Trophoblast cell (in vitro differentiated cells and primary cell): Measurements from ENCODE around the gene IQUB.
"Not testable (repeated sequence)": the region's sequence is repeated elsewhere in the genome, so short reads cannot be mapped to it uniquely, and the experiment has no call there.

Experiments used
- DNase-seq, 2 donors: peaks; one replicate each; pipeline ENCODE4 v3.0.0-alpha.2; 2016
- H2AFZ ChIP-seq: 2 replicates; pipeline ENCODE4 v1.6.1; 2013; ENCODE audit warnings: low read length, moderate library complexity, mild to moderate bottlenecking; ENCODE audit not compliant: insufficient read depth, poor library complexity
- H2AK5ac ChIP-seq: 2 replicates; pipeline ENCODE4 v1.6.1; 2013; ENCODE audit warnings: mild to moderate bottlenecking, low read length
- H2BK120ac ChIP-seq: 2 replicates; pipeline ENCODE4 v1.6.1; 2013; ENCODE audit warnings: low read length, mild to moderate bottlenecking, moderate library complexity; ENCODE audit not compliant: insufficient read depth, poor library complexity
- H2BK12ac ChIP-seq: 2 replicates; pipeline ENCODE4 v1.6.1; 2013; ENCODE audit warnings: mild to moderate bottlenecking, low read length, moderate library complexity
- H2BK5ac ChIP-seq: 2 replicates; pipeline ENCODE4 v1.6.1; 2013; ENCODE audit warnings: low read length, low read depth, moderate library complexity, mild to moderate bottlenecking; ENCODE audit not compliant: poor library complexity
- H3K14ac ChIP-seq: 2 replicates; pipeline ENCODE4 v1.6.1; 2013; ENCODE audit warnings: mild to moderate bottlenecking, low read length
- H3K18ac ChIP-seq: 2 replicates; pipeline ENCODE4 v1.6.1; 2013; ENCODE audit warnings: mild to moderate bottlenecking, low read length
- H3K23ac ChIP-seq: 2 replicates; pipeline ENCODE4 v1.6.1; 2013; ENCODE audit warnings: low read length
- H3K27ac ChIP-seq: 2 replicates; pipeline ENCODE4 v1.5.1; 2013; ENCODE audit warnings: low read depth, mild to moderate bottlenecking, inconsistent platforms, low read length, moderate library complexity
- H3K27me3 ChIP-seq: 2 replicates; pipeline ENCODE4 v1.6.1; 2013; ENCODE audit warnings: inconsistent platforms, mild to moderate bottlenecking, low read length, moderate library complexity; ENCODE audit not compliant: insufficient read depth
- H3K36me3 ChIP-seq, 2 experiments: 1 replicate in 1 of 2; 2 replicates in 1 of 2; pipeline ENCODE4 v1.6.1; 2013; ENCODE audit warnings: low read length in 2 of 2, mild to moderate bottlenecking in 2 of 2, moderate library complexity in 1 of 2; ENCODE audit not compliant: insufficient read depth in 2 of 2, control insufficient read depth in 1 of 2
- H3K4ac ChIP-seq: 2 replicates; pipeline ENCODE4 v1.6.1; 2013; ENCODE audit warnings: low read depth, mild to moderate bottlenecking, low read length, moderate library complexity
- H3K4me1 ChIP-seq, 2 experiments: 1 replicate in 1 of 2; 2 replicates in 1 of 2; pipeline ENCODE4 v1.6.1; 2013; ENCODE audit warnings: low read length in 2 of 2, mild to moderate bottlenecking in 2 of 2, moderate library complexity in 1 of 2; ENCODE audit not compliant: insufficient read depth in 2 of 2, control insufficient read depth in 1 of 2
- H3K4me2 ChIP-seq: 2 replicates; pipeline ENCODE4 v1.6.1; 2013; ENCODE audit warnings: inconsistent platforms, mild to moderate bottlenecking, low read length, moderate library complexity
- H3K4me3 ChIP-seq: 2 replicates; pipeline ENCODE4 v1.5.1; 2013; ENCODE audit warnings: mild to moderate bottlenecking, low read depth, low read length, inconsistent platforms
- H3K79me1 ChIP-seq: one replicate; pipeline ENCODE4 v1.6.1; 2013; ENCODE audit warnings: low read length
- H3K79me2 ChIP-seq: 2 replicates; pipeline ENCODE4 v1.6.1; 2013; ENCODE audit warnings: low read length, mild to moderate bottlenecking; ENCODE audit not compliant: control insufficient read depth, insufficient read depth, poor library complexity
- H3K9ac ChIP-seq: 2 replicates; pipeline ENCODE4 v1.6.1; 2013; ENCODE audit warnings: mild to moderate bottlenecking, low read length
- H3K9me3 ChIP-seq: 2 replicates; pipeline ENCODE4 v1.6.1; 2013; ENCODE audit warnings: low read depth, mild to moderate bottlenecking, control low read depth, inconsistent platforms, low read length; ENCODE audit not compliant: insufficient read depth
- H4K12ac ChIP-seq: 2 replicates; pipeline ENCODE4 v1.6.1; 2013; ENCODE audit warnings: low read depth, mild to moderate bottlenecking, low read length, moderate library complexity
- H4K8ac ChIP-seq: 2 replicates; pipeline ENCODE4 v1.6.1; 2013; ENCODE audit warnings: low read depth, mild to moderate bottlenecking, low read length, moderate library complexity
- H4K91ac ChIP-seq: one replicate; pipeline ENCODE4 v1.6.1; 2013; ENCODE audit warnings: low read depth, mild to moderate bottlenecking, low read length, moderate library complexity
- WGBS: extraction: QIAGEN DNeasy Blood & Tissue Kit; methylation state at CpG from one replicate; pipeline ENCODE4 v1.1.7; 2013; ENCODE audit warnings: missing lambda C conversion rate; ENCODE audit not compliant: insufficient read length, insufficient coverage; ENCODE audit errors: extremely low coverage; 5-methylcytosine and 5-hydroxymethylcytosine counted together

IQUB gene

DNA sequence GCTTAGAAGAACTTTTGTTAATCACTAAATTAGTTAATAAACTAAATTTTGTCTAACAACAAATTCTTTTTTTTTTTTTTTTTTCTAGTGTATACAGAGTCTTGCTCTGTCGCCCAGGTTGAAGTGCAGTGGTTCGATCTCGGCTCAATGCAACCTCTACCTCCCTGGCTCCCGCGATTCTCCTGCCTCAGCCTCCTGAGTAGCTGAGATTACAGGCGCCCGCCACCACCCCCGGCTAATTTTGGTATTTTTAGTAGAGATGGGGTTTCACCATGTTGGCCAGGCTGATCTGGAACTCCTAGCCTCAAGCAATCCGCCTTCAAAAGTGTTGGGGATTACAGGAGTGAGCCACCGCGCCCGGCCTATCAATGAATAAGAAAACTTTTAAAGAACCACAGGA, 1.1 kb upstream of the IQUB start:
- H2BK12ac ChIP-seq = no peak overlapping the region
- DNase-seq = no peak

DNA sequence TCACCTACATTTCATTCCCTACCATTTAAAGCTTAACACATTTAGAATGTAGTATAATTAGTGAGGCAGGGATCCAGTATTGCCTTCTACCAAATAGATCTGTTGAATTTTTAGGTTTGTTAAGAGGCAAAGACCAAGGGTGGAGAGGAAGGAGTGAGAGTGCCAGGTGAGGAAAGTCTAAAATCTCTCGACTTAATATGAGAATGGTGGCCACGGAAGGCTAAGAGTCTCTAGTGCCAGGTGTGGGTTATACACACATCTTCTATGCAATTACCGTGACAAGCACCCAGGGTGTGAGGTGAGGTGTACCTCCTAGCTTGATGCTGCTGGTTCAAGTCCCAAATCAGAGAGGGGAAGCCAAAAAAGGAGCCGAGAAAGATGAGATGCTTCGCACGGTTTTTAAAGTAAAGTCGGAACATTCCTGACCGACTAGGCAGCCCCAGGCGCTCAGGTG, 439 bp downstream of the IQUB start:
- H2AFZ ChIP-seq = peak overlapping the region; percentile 84

More for the DNA sequence above, 1.1 kb upstream of the IQUB start:
- Histone ChIP-seq H4K12ac (no peak overlapping the region), H2BK120ac (no peak overlapping the region), H3K18ac (no peak overlapping the region), H2AFZ (no peak overlapping the region), H4K8ac (no peak overlapping the region), H3K9ac (no peak overlapping the region), H3K79me1 (peaks cover 2% of the 10 kb centered on the region), H3K9me3 (no peaks in the 10 kb centered on the region), H3K4me1 (peaks cover 0 to 2% of the 10 kb centered on the region in 2 experiments), H3K36me3 (no peaks in the 10 kb centered on the region), H3K4me2 (no peak overlapping the region), H2BK5ac (no peak overlapping the region), H3K23ac (no peak overlapping the region), H3K27ac (no peak overlapping the region), H3K4ac (no peak overlapping the region), H3K79me2 (no peaks in the 10 kb centered on the region), H3K4me3 (no peak overlapping the region), H4K91ac (no peak overlapping the region), H3K14ac (no peak overlapping the region), H2AK5ac (no peak overlapping the region), H3K27me3 (no peaks in the 10 kb centered on the region)
- WGBS = no CpG with 5 or more reads among the region's 12 CpGs

DNA sequence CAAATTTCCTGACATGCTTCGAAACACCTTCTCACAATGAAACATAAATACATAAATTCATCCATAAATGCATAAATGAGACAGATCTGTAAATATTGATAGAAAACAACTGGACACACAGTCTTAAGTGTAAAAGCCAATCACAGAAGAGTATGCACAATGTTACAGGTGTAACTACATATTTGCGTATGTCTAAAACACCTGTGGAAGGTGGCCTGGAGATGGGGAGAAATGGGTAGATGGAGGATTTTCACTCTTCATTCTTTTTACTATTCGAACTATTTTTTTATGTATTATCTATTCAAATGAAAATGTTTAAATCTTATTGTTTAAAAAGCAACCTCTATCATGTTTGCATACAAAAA, 860 bp downstream of the IQUB start:
- H3K79me2 ChIP-seq = no peaks in the 10 kb centered on the region
- H2BK120ac ChIP-seq = no peak overlapping the region
- no peak overlapping the region for H3K4me3 ChIP-seq
- H3K79me1 ChIP-seq = peaks cover 2% of the 10 kb centered on the region
- no peak for DNase-seq
- H3K27me3 ChIP-seq = no peaks in the 10 kb centered on the region
- H3K18ac ChIP-seq = no peak overlapping the region
- H3K36me3 ChIP-seq = no peaks in the 10 kb centered on the region
- H2AK5ac ChIP-seq = no peak overlapping the region
- peaks cover 0 to 2% of the 10 kb centered on the region in 2 experiments for H3K4me1 ChIP-seq
- H4K91ac ChIP-seq = no peak overlapping the region
- H2BK12ac ChIP-seq = no peak overlapping the region
- H3K14ac ChIP-seq = no peak overlapping the region
- no CpG with 5 or more reads among the region's 3 CpGs for WGBS
- H3K4ac ChIP-seq = no peak overlapping the region
- no peak overlapping the region for H4K8ac ChIP-seq
- H3K23ac ChIP-seq = no peak overlapping the region
- no peak overlapping the region for H3K4me2 ChIP-seq
- no peak overlapping the region for H4K12ac ChIP-seq
- H3K9me3 ChIP-seq = no peaks in the 10 kb centered on the region
- H3K27ac ChIP-seq = no peak overlapping the region
- no peak overlapping the region for H2BK5ac ChIP-seq
- no peak overlapping the region for H2AFZ ChIP-seq
- H3K9ac ChIP-seq = no peak overlapping the region

More for the DNA sequence above, 439 bp downstream of the IQUB start:
- no peak overlapping the region for H4K12ac ChIP-seq
- H3K27ac ChIP-seq = no peak overlapping the region
- peak overlapping the region; percentile 99 for H3K4me2 ChIP-seq
- H3K27me3 ChIP-seq = no peaks in the 10 kb centered on the region
- no peak overlapping the region for H2BK5ac ChIP-seq
- no peaks in the 10 kb centered on the region for H3K79me2 ChIP-seq
- peaks cover 2% of the 10 kb centered on the region for H3K79me1 ChIP-seq
- H3K4ac ChIP-seq = no peak overlapping the region
- H4K8ac ChIP-seq = no peak overlapping the region
- H3K18ac ChIP-seq = no peak overlapping the region
- H3K9me3 ChIP-seq = no peaks in the 10 kb centered on the region
- no peak overlapping the region for H3K14ac ChIP-seq
- no peak overlapping the region for H4K91ac ChIP-seq
- peak overlapping the region; percentile 54 for H3K9ac ChIP-seq
- no peak overlapping the region for H3K23ac ChIP-seq
- H2BK12ac ChIP-seq = no peak overlapping the region
- H3K36me3 ChIP-seq = no peaks in the 10 kb centered on the region
- peaks cover 0 to 2% of the 10 kb centered on the region in 2 experiments for H3K4me1 ChIP-seq
- no CpG with 5 or more reads among the region's 9 CpGs for WGBS
- no peak overlapping the region for H2BK120ac ChIP-seq
- peak overlapping the region; percentile 74 for H3K4me3 ChIP-seq
- DNase-seq = peak in 1 of 2 donors; percentile 6
- no peak overlapping the region for H2AK5ac ChIP-seq

DNA sequence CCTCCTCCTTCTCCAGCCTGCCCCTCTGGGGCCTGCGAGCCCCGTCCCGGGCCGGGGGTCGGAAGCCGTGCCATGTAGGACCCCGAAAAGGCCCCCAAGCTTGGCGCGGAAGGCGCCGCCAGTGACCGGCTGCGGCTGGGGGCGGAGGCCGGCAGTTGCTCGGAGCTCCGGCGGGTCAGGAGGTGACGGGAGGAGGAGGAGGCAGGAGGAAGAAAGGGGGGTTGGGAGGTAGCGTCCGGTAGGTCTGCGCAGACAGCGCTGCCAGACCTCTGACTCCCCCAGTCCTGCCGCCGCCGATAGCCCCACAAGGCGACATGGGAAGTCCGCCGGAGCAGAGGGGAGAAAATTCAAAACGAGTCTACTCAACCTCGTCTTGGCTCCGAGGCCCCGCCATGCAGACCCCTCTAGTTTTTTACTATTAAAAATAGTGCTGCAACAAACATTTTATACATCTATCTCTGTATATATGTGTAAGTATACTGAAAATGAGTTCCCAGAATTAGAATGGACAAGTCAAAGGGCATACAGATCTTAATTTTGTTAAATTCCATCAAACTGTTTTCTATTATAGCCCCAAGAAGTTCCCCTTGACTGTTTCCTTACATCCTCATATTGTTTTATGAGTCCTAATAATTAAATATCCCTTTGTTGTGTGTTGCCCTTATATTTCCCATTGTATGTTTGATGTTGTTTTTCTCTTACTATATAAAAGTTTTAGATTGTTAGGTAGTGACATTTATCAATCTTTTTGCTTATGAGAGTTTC, 1.4 kb downstream of the IQUB start:
- peak overlapping the region; percentile 62 for H3K4me3 ChIP-seq
- peak overlapping the region; percentile 47 for H4K8ac ChIP-seq
- no CpG with 5 or more reads among the region's 33 CpGs for WGBS
- H3K4me1 ChIP-seq, H3K27ac ChIP-seq, H3K36me3 ChIP-seq, DNase-seq, H4K12ac ChIP-seq, H3K9ac ChIP-seq, H3K18ac ChIP-seq, H3K9me3 ChIP-seq, H3K4ac ChIP-seq, H3K27me3 ChIP-seq, H3K79me1 ChIP-seq, H2BK12ac ChIP-seq, H3K79me2 ChIP-seq, H3K14ac ChIP-seq, H2BK120ac ChIP-seq, H2AK5ac ChIP-seq, H2AFZ ChIP-seq, H2BK5ac ChIP-seq, H3K23ac ChIP-seq: not testable (repeated sequence)
- peak overlapping the region; percentile 53 for H3K4me2 ChIP-seq
- H4K91ac ChIP-seq = peak overlapping the region; percentile 24
